HEK293T (cell line): Measurements from ENCODE around the gene IL22RA2.

Experiments used
- ARNT ChIP-seq: fragments of 450-650 bp; IDR thresholded peaks from 2 replicates; pipeline ENCODE4 v1.6.1; 2017; ENCODE audit warnings: mild to moderate bottlenecking
- BHLHE40 ChIP-seq: fragments of 450-650 bp; IDR thresholded peaks from 2 replicates; pipeline ENCODE4 v1.6.1; 2016; ENCODE audit warnings: mild to moderate bottlenecking, moderate library complexity, borderline replicate concordance
- CTBP1 ChIP-seq: fragments of 450-650 bp; IDR thresholded peaks from 2 replicates; pipeline ENCODE4 v1.6.1; 2016; ENCODE audit warnings: borderline replicate concordance
- ELF4 ChIP-seq: fragments of 450-650 bp; IDR thresholded peaks from 2 replicates; pipeline ENCODE4 v1.6.1; 2017; ENCODE audit warnings: antibody characterized with exemption
- FOXA1 ChIP-seq: fragments of 450-650 bp; IDR thresholded peaks from 2 replicates; pipeline ENCODE4 v1.6.1; 2016; ENCODE audit warnings: mild to moderate bottlenecking
- FOXK2 ChIP-seq: fragments of 450-650 bp; IDR thresholded peaks from 2 replicates; pipeline ENCODE4 v1.6.1; 2016; ENCODE audit warnings: mild to moderate bottlenecking
- FOXM1 ChIP-seq: fragments of 450-650 bp; IDR thresholded peaks from 2 replicates; pipeline ENCODE4 v1.6.1; 2017; ENCODE audit warnings: mild to moderate bottlenecking, borderline replicate concordance
- HDGF ChIP-seq: fragments of 450-650 bp; IDR thresholded peaks from 2 replicates; pipeline ENCODE4 v1.6.1; 2017; ENCODE audit warnings: antibody characterized with exemption, borderline replicate concordance
- L3MBTL2 ChIP-seq: fragments of 450-650 bp; conservative IDR thresholded peaks from 2 replicates; pipeline ENCODE4 v1.6.1; 2016; ENCODE audit warnings: mild to moderate bottlenecking
- PKNOX1 ChIP-seq: fragments of 450-650 bp; IDR thresholded peaks from 2 replicates; pipeline ENCODE4 v1.6.1; 2016
- SP1 ChIP-seq: fragments of 450-650 bp; IDR thresholded peaks from 2 replicates; pipeline ENCODE4 v1.6.1; 2017
- SUZ12 ChIP-seq: fragments of 450-650 bp; IDR thresholded peaks from 2 replicates; pipeline ENCODE4 v1.6.1; 2016; ENCODE audit warnings: mild to moderate bottlenecking
- TARDBP ChIP-seq: fragments of 450-650 bp; IDR thresholded peaks from 2 replicates; pipeline ENCODE4 v1.6.1; 2016
- ZNF384 ChIP-seq: fragments of 450-650 bp; IDR thresholded peaks from 2 replicates; pipeline ENCODE4 v1.6.1; 2016

GRCh38 chr6:137104926-137105325, 68.5 kb downstream of the IL22RA2 start:
- no peak for TF ChIP-seq ZNF384
- no peak for TF ChIP-seq SP1
- no peak for TF ChIP-seq FOXM1
- no peak for TF ChIP-seq HDGF
- TF ChIP-seq SUZ12, result no peak
- no peak for TF ChIP-seq L3MBTL2
- TF ChIP-seq FOXA1, result no peak
- no peak for TF ChIP-seq BHLHE40
- TF ChIP-seq FOXK2, result no peak
- TF ChIP-seq TARDBP, result no peak
- no peak for TF ChIP-seq ARNT
- TF ChIP-seq ELF4, result no peak
- no peak for TF ChIP-seq CTBP1
- TF ChIP-seq PKNOX1, result no peak
